GM21576 (cell line): ENCODE measurements around the gene TUFT1.

Source experiments
- ATAC-seq: cut with Tn5 transposase; IDR thresholded peaks from one replicate; pipeline ENCODE4 v1.9.1; 2021; ENCODE audit warnings: mild to moderate bottlenecking, moderate library complexity; ENCODE audit not compliant: unreplicated experiment

TUFT1 gene, protein sequence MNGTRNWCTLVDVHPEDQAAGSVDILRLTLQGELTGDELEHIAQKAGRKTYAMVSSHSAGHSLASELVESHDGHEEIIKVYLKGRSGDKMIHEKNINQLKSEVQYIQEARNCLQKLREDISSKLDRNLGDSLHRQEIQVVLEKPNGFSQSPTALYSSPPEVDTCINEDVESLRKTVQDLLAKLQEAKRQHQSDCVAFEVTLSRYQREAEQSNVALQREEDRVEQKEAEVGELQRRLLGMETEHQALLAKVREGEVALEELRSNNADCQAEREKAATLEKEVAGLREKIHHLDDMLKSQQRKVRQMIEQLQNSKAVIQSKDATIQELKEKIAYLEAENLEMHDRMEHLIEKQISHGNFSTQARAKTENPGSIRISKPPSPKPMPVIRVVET

DNA sequence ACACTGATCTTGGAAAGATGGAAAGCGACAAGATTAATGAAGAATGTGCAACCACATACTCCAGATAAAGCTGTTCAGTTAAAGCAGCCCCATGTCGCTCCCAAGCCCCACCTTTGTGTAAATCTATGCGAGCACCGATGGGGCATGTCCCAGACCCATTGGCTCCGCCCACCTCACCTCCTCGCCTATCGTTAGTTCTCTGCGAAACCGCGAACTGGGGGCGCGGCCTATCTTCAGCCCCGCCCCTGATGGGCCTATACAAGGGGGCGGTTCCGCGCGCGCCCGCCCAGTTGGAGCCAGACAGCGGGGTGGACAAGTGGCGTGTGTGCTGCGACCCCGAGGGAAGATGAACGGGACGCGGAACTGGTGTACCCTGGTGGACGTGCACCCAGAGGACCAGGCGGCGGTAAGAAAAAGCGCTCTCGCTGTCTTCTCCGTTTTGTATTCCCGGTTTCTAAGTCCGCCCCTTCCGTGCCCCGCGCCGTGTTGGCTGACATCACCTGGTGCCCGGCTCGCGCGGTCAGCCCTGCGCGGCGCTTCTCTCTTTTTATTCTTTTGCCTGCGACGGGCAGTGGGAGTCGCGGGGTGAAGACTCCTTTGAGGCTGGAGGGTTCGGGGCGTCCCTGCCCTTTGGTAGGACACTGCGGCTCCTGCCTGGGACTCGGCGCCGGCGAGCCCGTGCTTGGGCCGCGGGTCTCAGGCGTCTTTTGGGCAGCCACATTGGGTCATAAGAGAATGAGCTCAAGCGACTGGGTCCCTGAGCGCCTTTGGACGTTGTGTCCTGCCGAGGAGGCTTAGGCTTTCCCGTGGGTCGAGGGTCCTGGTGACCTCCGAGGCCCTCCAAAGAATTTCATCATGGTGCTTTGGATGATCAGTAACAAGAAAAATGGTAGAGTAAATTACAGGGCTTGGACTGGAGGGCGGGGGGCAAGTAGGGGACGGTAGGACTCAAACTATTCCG, at the start of gene TUFT1:
Gene TUFT1 (plus strand): TSS at position 289 of the 961 bp plus-strand sequence. CDS start 58 bp downstream, at position 347.
- peak; percentile 92 for ATAC-seq

- ATAC-seq = no peak
Observed at GRCh38 chr1:151491641-151492040, 48.5 kb upstream of the TUFT1 start.

DNA sequence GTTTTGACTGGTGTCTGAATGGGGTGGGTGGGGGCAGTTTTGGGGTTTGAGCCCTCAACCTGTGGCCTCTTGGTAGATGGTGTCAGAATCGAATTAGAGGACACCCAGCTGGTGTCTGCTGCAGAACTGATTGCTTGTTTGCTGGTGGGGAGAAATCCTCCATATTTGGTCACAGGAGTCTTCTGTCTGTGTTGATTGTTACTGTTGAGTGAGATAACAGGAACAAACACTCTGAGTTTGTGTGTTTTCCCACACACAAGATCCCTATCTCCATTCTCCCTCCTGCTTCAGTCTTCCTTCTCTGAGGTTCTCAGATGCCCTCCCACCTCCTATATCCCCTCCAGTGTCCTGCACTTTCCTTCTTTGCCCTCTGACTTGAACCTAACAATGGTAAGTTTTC, 48.0 kb upstream of the TUFT1 start:
- no peak for ATAC-seq

DNA sequence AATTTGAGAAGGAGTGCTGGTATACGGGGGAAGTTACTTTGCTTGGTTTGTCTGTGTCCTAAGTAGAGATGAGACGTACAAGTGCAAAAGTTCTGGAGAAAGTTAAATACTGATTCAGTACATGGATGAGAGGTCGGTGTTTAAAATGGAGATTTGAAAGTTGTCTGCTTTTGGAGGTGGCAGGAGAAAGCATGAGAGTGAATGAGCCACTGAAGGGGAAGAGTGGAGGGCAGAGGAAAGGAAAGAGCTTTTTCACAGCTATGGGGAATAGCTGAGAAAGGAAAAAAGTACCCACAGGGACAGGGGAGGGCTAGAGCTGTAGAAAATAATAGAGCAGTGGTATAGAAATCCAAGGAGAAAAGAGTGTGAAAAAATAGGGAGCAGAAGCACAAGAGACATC, 47.1 kb upstream of the TUFT1 start:
- no peak for ATAC-seq

GRCh38 chr1:151494741-151495281, 45.3 kb upstream of the TUFT1 start:
- no peak for ATAC-seq

- no peak for ATAC-seq
Observed at GRCh38 chr1:151495316-151495715, 44.8 kb upstream of the TUFT1 start.

GRCh38 chr1:151499365-151499764, 40.7 kb upstream of the TUFT1 start:
- no peak for ATAC-seq

- ATAC-seq = no peak
Observed at GRCh38 chr1:151499930-151500329, 40.2 kb upstream of the TUFT1 start.

DNA sequence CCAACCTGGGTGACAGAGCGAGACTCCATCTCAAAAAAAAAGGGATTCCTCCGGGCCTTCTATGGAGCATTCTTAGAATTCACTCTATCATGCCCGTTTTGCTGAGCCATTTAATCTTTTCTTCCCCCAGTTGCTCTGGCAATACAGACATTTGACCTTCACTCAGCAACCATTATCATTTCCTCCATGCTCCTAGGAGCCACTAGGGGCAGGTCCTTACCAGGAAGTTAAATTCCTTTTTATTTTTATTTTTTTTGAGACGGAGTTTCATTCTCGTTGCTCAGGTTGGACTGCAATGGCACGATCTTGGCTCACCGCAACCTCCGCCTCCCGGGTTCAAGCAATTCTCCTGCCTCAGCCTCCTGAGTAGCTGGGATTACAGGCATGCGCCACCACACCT, 38.6 kb upstream of the TUFT1 start:
- ATAC-seq = no peak

GRCh38 chr1:151502035-151502700, 37.9 kb upstream of the TUFT1 start:
- ATAC-seq = no peak

DNA sequence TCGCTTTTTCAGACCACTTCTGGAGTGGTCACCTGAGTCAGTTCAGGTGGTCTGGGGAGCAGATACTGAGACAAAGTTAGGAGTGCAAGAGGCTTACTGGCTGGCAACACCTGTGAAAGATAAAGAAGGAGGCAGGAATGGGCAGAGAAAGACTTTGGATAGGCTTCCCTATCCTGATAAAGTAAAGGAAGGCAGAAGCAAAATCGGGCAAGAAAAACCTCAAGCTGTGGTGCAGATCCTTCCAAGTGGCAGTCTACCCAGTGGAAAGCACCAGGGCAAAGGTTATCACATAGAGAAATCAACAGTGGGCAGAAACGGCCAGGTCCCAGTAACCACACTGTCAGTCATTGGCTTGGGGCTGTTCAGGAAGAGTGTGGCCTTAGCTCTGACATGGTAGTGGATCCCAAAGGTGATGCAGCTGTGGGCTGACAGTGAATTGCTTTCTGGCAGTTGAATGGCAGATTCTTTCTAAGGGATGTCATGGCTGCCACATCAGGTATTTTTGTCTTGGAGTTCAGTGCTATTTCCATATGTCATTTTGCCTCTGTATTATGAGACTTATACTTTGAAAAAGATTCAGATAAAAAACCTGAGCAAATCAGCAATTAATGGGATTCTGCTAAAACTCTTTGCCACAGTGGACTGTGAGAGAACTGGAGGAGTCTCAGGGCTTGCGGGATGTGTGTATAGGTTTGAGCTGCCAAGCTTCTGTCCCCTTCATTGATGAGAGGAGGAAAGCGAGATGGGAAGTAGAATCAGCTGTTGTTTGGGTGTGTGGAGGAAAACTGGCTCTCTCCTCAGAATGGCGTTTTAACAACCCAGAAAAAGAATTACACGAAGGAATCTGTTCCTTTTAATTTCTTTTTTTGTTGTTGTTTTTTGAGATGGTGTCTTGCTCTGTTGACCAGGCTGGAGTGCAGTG, 37.0 kb upstream of the TUFT1 start:
- no peak for ATAC-seq

GRCh38 chr1:151504252-151504651, 35.9 kb upstream of the TUFT1 start:
- no peak for ATAC-seq

DNA sequence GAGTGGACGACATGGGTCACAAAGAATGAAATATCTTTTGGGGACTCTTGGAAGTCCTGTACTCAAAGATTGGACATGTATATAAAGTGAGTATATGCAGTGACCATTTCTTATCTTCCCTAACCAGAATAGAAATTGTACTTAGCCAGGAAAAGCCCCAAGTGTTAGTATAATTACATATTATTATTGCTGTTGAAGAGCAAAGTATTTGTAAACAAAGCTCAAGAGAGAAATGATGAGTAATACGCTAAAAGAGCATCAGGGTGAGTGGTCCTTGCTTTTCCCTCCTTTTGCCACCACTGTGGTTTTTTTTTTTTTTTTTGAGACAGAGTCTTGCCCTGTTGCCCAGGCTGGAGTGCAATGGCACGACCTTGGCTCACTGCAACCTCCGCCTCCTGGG, 35.4 kb upstream of the TUFT1 start:
- no peak for ATAC-seq

GRCh38 chr1:151508833-151509232, 31.3 kb upstream of the TUFT1 start:
- no peak for ATAC-seq

- ATAC-seq = no peak
Observed at GRCh38 chr1:151509350-151510019, 30.6 kb upstream of the TUFT1 start.

DNA sequence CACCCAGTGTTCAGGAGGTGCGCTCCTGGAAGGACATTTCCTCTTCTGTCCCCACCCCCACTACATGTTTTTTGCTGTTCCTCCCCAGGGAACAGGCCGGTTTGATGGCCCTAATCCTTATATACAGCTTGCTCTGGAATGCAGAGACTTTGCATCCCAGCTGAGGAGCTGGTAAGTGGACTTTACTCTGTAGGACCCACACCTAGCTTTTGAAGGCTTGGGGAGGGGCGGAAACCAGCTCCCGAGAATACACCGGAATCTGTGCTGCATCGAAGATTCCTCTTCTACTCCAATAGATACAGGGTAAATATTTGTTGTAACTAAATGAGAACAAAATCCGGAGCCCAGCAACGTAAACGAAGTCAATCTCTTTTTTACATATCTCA, 30.1 kb upstream of the TUFT1 start:
- ATAC-seq = no peak

DNA sequence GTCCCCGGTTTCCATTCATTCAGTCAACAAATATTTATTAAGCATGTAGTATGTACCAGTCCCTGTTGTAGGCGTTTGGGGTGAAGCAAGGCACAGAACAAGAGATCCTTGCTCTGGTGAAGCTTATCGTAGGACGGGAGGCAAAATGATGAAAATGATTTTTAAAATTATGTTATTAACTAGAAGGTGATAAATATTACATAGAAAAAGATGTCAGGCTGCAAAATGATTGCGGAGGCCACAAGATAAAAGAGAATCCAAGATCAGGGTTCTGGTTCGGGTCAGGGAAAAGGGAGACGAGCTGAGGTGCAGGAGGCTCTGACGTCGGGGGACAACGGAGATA, 29.5 kb upstream of the TUFT1 start:
- no peak for ATAC-seq

GRCh38 chr1:151510957-151511635, 29.0 kb upstream of the TUFT1 start, which contains the start of gene CGN:
TSS of gene CGN (plus strand) at chr1:151511387. CDS start at chr1:151518520, 7,133 bp downstream.
- ATAC-seq = peak; percentile 75
